AG09319 (cell line): ENCODE data around the gene TP53I11.
A peak's percentile ranks its signal among the peaks of the same experiment; 100 is the strongest.

Experiments
- DNase-seq: peaks from one replicate; pipeline ENCODE4 v3.0.0-alpha.2; 2010; ENCODE audit warnings: low read depth; ENCODE audit errors: extremely low read depth
- CTCF ChIP-seq: IDR thresholded peaks from 2 replicates; pipeline ENCODE4 v1.5.1; 2011; ENCODE audit warnings: low read depth, mild to moderate bottlenecking, inconsistent platforms, low read length, moderate library complexity

Gene TP53I11

GRCh38 chr11:44950625-44951476 lies at the start of gene TP53I11:
Gene TP53I11, minus strand, starts transcription at chr11:44950883. Its CDS starts 12,548 bp downstream, at chr11:44938335.
- TF ChIP-seq CTCF: peak; percentile 29; the same call in 1 of the 2 replicates
- DNase-seq: peak; percentile 56

- DNase-seq: no peak
- no peak for TF ChIP-seq CTCF
Measured at GRCh38 chr11:44999068-44999467, 48.4 kb upstream of the TP53I11 start.

- DNase-seq: no peak
- no peak for TF ChIP-seq CTCF
Measured at GRCh38 chr11:44998051-44998450, 47.4 kb upstream of the TP53I11 start.

- no peak for TF ChIP-seq CTCF
- no peak for DNase-seq
Measured at GRCh38 chr11:44997566-44997965, 46.9 kb upstream of the TP53I11 start.

GRCh38 chr11:44994753-44995152 lies 44.1 kb upstream of the TP53I11 start:
- DNase-seq: no peak
- no peak for TF ChIP-seq CTCF

GRCh38 chr11:44993971-44994704 lies 43.5 kb upstream of the TP53I11 start:
- no peak for TF ChIP-seq CTCF
- no peak for DNase-seq

- no peak for TF ChIP-seq CTCF
- no peak for DNase-seq
Measured at GRCh38 chr11:44992774-44993173, 42.1 kb upstream of the TP53I11 start.
